ENCODE measurements around the gene THY1. TPM values are rescaled to one million over a fixed set of nuclear protein-coding genes. Genes with fewer than 3 reads are reported as not detected.

The THY1 gene
- total and polyA plus RNA-seq, 9 of the 15 experiments (the other 6 are each of a cell fraction or from before 2014, with no cell fraction given) = 0.07 to 0.40 (median 0.16) TPM; not detected in 5

- no peak for TF ChIP-seq BRF2 (IDR thresholded peaks at IDR 0.05; ENCODE audit: borderline replicate concordance, insufficient read depth, insufficient read length)
- TF ChIP-seq MAX (CRISPR knock-in tag; IDR thresholded peaks at IDR 0.05) = peak; percentile 99
- no peak for TF ChIP-seq ZFP30 (CRISPR knock-in tag; IDR thresholded peaks at IDR 0.05; ENCODE audit: borderline replicate concordance)
- peak; percentile 49; the same call in 1 of the 2 replicates for TF ChIP-seq ETV5 (CRISPR knock-in tag; IDR thresholded peaks at IDR 0.05; ENCODE audit: low read depth)
- peak in 1 of 2 experiments; percentile 85; a peak in 2 of 4 replicates for TF ChIP-seq SRF (CRISPR knock-in tag; IDR thresholded peaks at IDR 0.05)
- no peak for TF ChIP-seq MYBL2 (IDR thresholded peaks at IDR 0.05; ENCODE audit: low read depth)
- TF ChIP-seq MYBL2 (CRISPR knock-in tag; IDR thresholded peaks at IDR 0.05; ENCODE audit: borderline replicate concordance) = no peak
- TF ChIP-seq ATF7 (IDR thresholded peaks at IDR 0.05) = peak; percentile 94
- no peak for TF ChIP-seq ZNF518B (CRISPR knock-in tag; IDR thresholded peaks at IDR 0.05)
- no peak for TF ChIP-seq ZNF655 (CRISPR knock-in tag; IDR thresholded peaks at IDR 0.05)
- TF ChIP-seq, protein P1, sequence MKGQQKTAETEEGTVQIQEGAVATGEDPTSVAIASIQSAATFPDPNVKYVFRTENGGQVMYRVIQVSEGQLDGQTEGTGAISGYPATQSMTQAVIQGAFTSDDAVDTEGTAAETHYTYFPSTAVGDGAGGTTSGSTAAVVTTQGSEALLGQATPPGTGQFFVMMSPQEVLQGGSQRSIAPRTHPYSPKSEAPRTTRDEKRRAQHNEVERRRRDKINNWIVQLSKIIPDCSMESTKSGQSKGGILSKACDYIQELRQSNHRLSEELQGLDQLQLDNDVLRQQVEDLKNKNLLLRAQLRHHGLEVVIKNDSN (CRISPR knock-in tag; IDR thresholded peaks at IDR 0.05) = peak; percentile 90
- TF ChIP-seq CHD2 (IDR thresholded peaks at IDR 0.05; ENCODE audit: low read depth, low read length) = peak; percentile 39
- TF ChIP-seq CEBPG (CRISPR knock-in tag; IDR thresholded peaks at IDR 0.05) = no peak
- no peak for TF ChIP-seq CEBPG (tag; conservative IDR thresholded peaks at IDR 0.05 in 1 of 2, IDR thresholded peaks at IDR 0.05 in 1 of 2)
- TF ChIP-seq TSHZ1 (CRISPR knock-in tag; IDR thresholded peaks at IDR 0.05) = no peak
Measured at GRCh38 chr11:119381181-119381988, 41.6 kb downstream of the THY1 start, which contains the start of gene USP2 (continued).
